ENCODE data around the gene BLVRB.
"Not testable (repeated sequence)": the region's sequence is repeated elsewhere in the genome, so short reads cannot be mapped to it uniquely, and the experiment has no call there.

BLVRB gene

DNA sequence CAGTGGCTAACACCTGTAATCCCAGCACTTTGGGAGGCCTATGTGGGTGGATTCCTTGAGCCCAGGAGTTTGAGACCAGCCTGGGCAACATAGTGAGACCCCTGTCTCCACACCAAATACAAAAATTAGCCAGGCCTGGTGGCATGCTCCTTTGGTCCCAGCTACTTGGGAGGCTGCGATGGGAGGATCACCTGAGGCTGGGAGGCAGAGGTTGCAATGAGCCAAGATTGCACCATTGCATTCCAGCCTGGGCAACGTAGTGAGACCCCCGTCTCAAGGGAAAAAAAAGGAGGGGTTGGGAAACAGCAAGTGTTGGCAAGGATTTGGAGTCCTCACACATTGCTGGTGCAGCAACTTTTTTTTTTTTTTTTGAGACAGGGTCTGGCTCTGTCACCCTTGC is 20.5 kb upstream of the BLVRB start:
- Histone ChIP-seq H3K9ac (ENCODE audit: low read depth, low read length) (no peak overlapping the region), H3K9me3 (ENCODE audit: control insufficient read depth, insufficient read depth, low read length) (no peaks in the 10 kb centered on the region), H3K4me1 (ENCODE audit: control insufficient read depth, insufficient read depth, low read length) (no peaks in the 10 kb centered on the region), H3K4me3 (ENCODE audit: low read depth, low read length) (no peak overlapping the region), H3K36me3 (ENCODE audit: control insufficient read depth, insufficient read depth, low read length) (no peaks in the 10 kb centered on the region), H3K27me3 (ENCODE audit: control insufficient read depth, insufficient read depth, low read length) (no peaks in the 10 kb centered on the region), H3K27ac (ENCODE audit: low read depth, low read length) (no peak overlapping the region)

DNA sequence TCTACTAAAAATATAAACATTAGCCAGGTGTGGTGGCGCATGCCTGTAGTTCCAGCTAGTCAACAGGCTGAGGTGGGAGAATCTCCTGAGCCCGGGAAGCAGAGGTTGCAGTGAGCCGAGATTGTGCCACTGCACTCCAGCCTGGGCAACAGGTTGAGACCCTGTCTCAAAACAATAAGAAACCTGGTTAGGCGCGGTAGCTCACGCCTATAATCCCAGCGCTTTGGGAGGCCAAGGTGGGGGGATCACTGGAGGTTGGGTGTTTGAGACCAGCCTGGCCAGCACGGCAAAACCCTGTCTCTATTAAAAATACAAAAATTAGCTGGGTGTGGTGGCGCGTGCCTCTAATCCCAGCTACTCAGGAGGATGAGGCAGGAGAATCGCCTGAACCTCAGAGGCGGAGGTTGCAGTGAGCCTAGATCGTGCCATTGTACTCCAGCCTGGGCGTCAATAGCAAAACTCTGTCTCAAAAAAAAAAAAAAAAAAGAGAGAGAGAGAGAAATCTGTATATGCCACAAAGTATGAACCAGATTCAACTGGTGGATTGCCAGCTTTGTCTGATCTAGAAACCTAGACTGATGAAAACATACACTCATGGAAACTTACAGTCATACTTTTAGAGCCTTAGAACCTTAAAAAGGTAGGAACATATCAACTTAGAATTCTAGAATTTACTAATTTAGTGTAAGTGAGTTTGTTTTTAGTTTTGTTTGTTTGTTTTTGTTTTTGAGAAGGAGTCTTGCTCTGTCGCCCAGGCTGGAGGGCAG is 10.5 kb upstream of the BLVRB start:
- H3K27ac ChIP-seq (ENCODE audit: low read depth, low read length); H3K9ac ChIP-seq (ENCODE audit: low read depth, low read length); H3K36me3 ChIP-seq (ENCODE audit: control insufficient read depth, insufficient read depth, low read length); H3K9me3 ChIP-seq (ENCODE audit: control insufficient read depth, insufficient read depth, low read length); H3K27me3 ChIP-seq (ENCODE audit: control insufficient read depth, insufficient read depth, low read length); H3K4me3 ChIP-seq (ENCODE audit: low read depth, low read length); H3K4me1 ChIP-seq (ENCODE audit: control insufficient read depth, insufficient read depth, low read length): not testable (repeated sequence)

- H3K4me1 ChIP-seq (ENCODE audit: control insufficient read depth, insufficient read depth, low read length) = no peaks in the 10 kb centered on the region
- H3K9me3 ChIP-seq (ENCODE audit: control insufficient read depth, insufficient read depth, low read length) = no peaks in the 10 kb centered on the region
- no peak overlapping the region for H3K9ac ChIP-seq (ENCODE audit: low read depth, low read length)
Measured at GRCh38 chr19:40474737-40475136, 9.2 kb upstream of the BLVRB start.

DNA sequence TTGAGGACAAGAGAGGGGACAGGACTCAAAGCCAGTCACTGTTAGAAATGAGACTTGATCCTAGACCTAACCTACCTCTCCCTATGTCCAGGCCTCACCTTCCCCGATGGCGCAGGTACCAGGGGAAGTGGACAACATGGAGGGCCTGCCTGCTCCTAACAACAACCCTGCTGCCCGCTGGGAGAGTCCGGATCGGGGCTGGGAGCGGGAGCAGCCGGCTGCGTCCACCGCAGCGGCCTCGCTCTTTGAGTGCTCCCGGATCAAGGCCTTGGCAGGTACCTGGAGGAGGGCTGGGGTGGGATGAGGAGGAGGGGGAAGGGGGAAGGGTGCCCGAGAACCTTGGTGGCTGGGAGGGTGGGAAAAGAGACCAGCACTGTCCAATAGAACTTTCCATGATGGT is 7.0 kb upstream of the BLVRB start:
- Histone ChIP-seq H3K9ac (ENCODE audit: low read depth, low read length) (no peak overlapping the region), H3K36me3 (ENCODE audit: control insufficient read depth, insufficient read depth, low read length) (no peaks in the 10 kb centered on the region), H3K27me3 (ENCODE audit: control insufficient read depth, insufficient read depth, low read length) (peaks cover 12% of the 10 kb centered on the region)

More at GRCh38 chr19:40474737-40475136, 9.2 kb upstream of the BLVRB start:
- Histone ChIP-seq H3K27ac (ENCODE audit: low read depth, low read length) (no peak overlapping the region), H3K36me3 (ENCODE audit: control insufficient read depth, insufficient read depth, low read length) (no peaks in the 10 kb centered on the region), H3K4me3 (ENCODE audit: low read depth, low read length) (no peak overlapping the region), H3K27me3 (ENCODE audit: control insufficient read depth, insufficient read depth, low read length) (no peaks in the 10 kb centered on the region)

DNA sequence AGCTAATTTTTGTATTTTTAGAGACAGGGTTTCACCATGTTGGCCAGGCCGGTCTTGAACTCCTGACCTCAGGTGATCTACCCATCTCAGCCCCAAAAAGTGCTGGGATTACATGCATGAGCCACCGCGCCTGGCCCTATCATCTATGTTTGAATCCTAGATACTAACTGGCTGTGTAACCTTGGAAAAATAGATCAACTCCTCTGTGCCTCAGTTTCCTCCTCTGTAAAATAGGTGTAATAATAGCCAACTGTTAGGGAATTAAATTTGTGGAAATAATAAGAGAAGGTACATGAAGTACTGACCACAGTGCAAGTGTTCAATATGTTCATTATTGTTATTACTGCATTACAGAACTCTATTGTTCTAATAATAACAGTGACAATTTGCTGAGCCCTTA is 5.6 kb upstream of the BLVRB start:
- H3K9me3 ChIP-seq (ENCODE audit: control insufficient read depth, insufficient read depth, low read length) = no peaks in the 10 kb centered on the region
- H3K27me3 ChIP-seq (ENCODE audit: control insufficient read depth, insufficient read depth, low read length) = peaks cover 25% of the 10 kb centered on the region
- H3K9ac ChIP-seq (ENCODE audit: low read depth, low read length) = no peak overlapping the region
- H3K36me3 ChIP-seq (ENCODE audit: control insufficient read depth, insufficient read depth, low read length) = no peaks in the 10 kb centered on the region
- H3K27ac ChIP-seq (ENCODE audit: low read depth, low read length) = no peak overlapping the region
- no peak overlapping the region for H3K4me3 ChIP-seq (ENCODE audit: low read depth, low read length)
- H3K4me1 ChIP-seq (ENCODE audit: control insufficient read depth, insufficient read depth, low read length) = 0 out of 2 replicates have a peak, but pooled peaks cover 3% of the 10 kb centered on the region

More for the DNA sequence above, 7.0 kb upstream of the BLVRB start:
- Histone ChIP-seq H3K4me3 (ENCODE audit: low read depth, low read length) (no peak overlapping the region), H3K9me3 (ENCODE audit: control insufficient read depth, insufficient read depth, low read length) (no peaks in the 10 kb centered on the region), H3K4me1 (ENCODE audit: control insufficient read depth, insufficient read depth, low read length) (no peaks in the 10 kb centered on the region), H3K27ac (ENCODE audit: low read depth, low read length) (no peak overlapping the region)

DNA sequence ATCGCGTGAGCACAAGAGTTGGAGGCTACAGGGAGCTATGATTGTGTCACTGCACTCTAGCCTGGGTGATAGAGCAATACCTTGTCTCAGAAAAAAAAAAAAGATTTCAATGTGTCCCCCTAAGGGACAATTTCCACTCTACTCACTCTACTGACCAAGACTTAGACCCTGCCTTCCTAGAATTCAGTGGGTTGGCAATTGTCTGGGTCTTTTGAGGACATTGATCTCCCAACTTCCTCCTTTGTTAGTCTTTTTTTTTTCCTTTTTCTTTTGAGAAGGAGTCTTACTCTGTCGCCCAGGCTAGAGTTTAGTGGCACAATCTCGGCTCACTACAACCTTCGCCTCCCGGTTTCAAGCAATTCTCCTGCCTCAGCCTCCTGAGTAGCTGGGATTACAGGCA is 3.5 kb upstream of the BLVRB start:
- H3K4me1 ChIP-seq (ENCODE audit: control insufficient read depth, insufficient read depth, low read length) = 0 out of 2 replicates have a peak, but pooled peaks cover 4% of the 10 kb centered on the region
- H3K9me3 ChIP-seq (ENCODE audit: control insufficient read depth, insufficient read depth, low read length) = no peaks in the 10 kb centered on the region
- no peak overlapping the region for H3K9ac ChIP-seq (ENCODE audit: low read depth, low read length)
- H3K4me3 ChIP-seq (ENCODE audit: low read depth, low read length) = no peak overlapping the region
- no peak overlapping the region for H3K27ac ChIP-seq (ENCODE audit: low read depth, low read length)
- H3K36me3 ChIP-seq (ENCODE audit: control insufficient read depth, insufficient read depth, low read length) = no peaks in the 10 kb centered on the region
- H3K27me3 ChIP-seq (ENCODE audit: control insufficient read depth, insufficient read depth, low read length) = peaks cover 27% of the 10 kb centered on the region

DNA sequence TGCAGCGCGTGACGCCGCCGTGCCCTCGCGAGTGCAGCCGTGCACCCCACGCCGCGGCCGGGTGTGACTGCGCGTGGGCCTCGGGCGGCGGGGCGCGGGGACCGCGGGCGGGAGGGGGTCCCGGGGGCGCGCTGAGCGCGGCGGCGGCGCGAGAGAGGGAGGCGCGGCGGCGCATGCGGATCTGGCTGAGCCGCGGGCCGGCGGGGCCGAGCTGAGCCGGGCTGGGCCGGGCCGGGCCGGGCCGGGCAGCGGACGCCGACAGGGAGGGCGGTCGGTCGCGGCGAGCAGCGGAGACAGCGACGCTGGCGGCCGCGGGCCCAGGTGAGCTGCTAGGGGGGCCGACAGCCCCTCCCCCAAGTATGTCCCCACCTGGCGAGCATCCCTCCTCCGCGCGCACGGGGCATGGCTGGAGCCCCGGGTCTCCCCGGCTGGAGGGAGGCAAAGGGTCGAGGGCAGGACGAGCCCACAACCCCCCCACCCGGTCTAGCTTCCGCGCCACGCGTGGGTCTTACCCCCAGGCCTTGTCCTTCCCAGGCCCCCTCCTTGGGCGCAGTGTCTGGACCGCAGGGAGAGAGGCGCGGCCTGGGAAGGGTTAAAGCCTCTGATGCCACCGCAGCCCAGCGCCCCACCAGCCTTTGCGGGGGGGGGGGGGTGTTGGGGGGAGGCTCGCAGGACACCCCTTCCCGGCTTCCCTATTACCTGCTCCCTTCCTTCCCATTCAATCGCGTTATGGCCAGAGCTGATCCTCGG is 1.6 kb upstream of the BLVRB start, which contains the start of gene SPTBN4:
Gene SPTBN4 (plus strand): TSS at position 17 of the 750 bp plus-strand sequence. CDS start 5,621 bp downstream, outside the sequence.
- no peak within 1 kb of the TSS for H3K9ac ChIP-seq (ENCODE audit: low read depth, low read length)
- 0 out of 2 replicates have a peak, but pooled peaks cover 4% of the 10 kb centered on the region for H3K4me1 ChIP-seq (ENCODE audit: control insufficient read depth, insufficient read depth, low read length)
- peak within 1 kb of the TSS; percentile 88 for H3K4me3 ChIP-seq (ENCODE audit: low read depth, low read length)
- no peaks in the 10 kb centered on the region for H3K36me3 ChIP-seq (ENCODE audit: control insufficient read depth, insufficient read depth, low read length)
- no peaks in the 10 kb centered on the region for H3K9me3 ChIP-seq (ENCODE audit: control insufficient read depth, insufficient read depth, low read length)
- peaks cover 27% of the 10 kb centered on the region for H3K27me3 ChIP-seq (ENCODE audit: control insufficient read depth, insufficient read depth, low read length)
- H3K27ac ChIP-seq (ENCODE audit: low read depth, low read length) = no peak within 1 kb of the TSS

DNA sequence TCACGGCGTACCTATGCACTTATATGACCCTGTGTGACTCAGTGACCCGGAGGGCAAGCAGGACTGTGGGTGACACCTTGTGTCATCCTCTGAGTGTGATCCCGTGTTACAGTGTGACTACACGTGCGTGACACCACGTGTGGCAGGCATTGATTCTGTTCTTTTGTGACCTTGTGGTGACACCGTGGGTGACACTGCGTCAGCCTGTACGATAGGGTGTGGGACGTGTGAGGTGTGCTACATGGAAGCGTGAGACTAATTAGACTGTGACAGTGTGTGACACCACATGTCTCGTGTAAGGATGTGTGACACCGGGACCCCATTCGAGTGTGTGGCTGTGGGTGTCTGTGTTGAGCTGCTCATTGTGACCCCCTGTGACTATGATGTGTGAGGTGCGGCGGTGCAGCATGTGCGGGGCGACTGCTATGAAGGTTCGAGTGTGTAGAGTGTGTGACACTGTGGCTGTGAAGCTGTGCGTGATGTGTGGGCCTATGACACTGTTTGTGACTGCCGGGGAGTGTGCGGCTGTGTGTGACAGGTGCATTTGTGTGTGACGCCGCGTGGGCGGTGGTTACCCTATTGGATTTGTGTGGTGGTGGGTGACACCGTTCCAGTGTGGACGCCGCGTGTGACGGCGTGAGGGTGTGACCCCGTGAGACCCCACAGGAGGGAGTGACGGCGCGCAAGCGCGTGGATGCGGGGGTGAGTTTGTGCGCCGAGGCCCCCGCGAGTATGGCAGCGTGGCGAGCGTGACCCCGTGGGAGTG is 857 bp upstream of the BLVRB start:
- H3K27ac ChIP-seq (ENCODE audit: low read depth, low read length) = no peak overlapping the region
- H3K36me3 ChIP-seq (ENCODE audit: control insufficient read depth, insufficient read depth, low read length) = no peaks in the 10 kb centered on the region
- no peak overlapping the region for H3K9ac ChIP-seq (ENCODE audit: low read depth, low read length)
- H3K4me3 ChIP-seq (ENCODE audit: low read depth, low read length) = peak overlapping the region; percentile 88
- no peaks in the 10 kb centered on the region for H3K9me3 ChIP-seq (ENCODE audit: control insufficient read depth, insufficient read depth, low read length)
- peaks cover 27% of the 10 kb centered on the region for H3K27me3 ChIP-seq (ENCODE audit: control insufficient read depth, insufficient read depth, low read length)
- H3K4me1 ChIP-seq (ENCODE audit: control insufficient read depth, insufficient read depth, low read length) = 0 out of 2 replicates have a peak, but pooled peaks cover 4% of the 10 kb centered on the region

DNA sequence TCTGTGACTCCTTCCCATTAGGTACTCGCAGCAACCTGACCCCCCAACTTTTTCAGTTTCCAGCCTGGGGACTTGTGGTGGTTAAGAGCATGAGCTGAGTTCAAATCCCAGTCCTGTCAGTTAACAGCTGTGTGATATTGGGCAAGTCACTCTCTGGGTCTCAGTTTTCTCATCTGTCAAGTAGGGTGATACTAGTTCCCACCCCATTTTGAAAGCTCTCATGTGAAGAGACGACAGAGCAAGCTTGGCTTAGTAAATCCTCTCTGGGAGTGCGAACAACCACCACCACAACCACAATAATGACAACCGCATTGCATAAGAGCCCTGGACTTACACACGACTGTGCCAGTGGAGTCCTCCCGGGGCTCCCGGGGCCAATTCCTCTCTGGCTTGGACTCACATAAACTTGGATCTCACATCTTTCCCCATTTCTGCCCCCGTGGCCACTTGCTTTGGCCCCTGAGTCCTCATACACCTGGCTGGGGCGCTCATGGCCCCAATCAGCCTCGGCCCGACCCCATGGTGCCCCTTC is 454 bp downstream of the BLVRB start:
- peak overlapping the region; percentile 88 for H3K4me3 ChIP-seq (ENCODE audit: low read depth, low read length)
- H3K27ac ChIP-seq (ENCODE audit: low read depth, low read length) = no peak overlapping the region
- 0 out of 2 replicates have a peak, but pooled peaks cover 4% of the 10 kb centered on the region for H3K4me1 ChIP-seq (ENCODE audit: control insufficient read depth, insufficient read depth, low read length)
- H3K36me3 ChIP-seq (ENCODE audit: control insufficient read depth, insufficient read depth, low read length) = no peaks in the 10 kb centered on the region
- peaks cover 27% of the 10 kb centered on the region for H3K27me3 ChIP-seq (ENCODE audit: control insufficient read depth, insufficient read depth, low read length)
- H3K9me3 ChIP-seq (ENCODE audit: control insufficient read depth, insufficient read depth, low read length) = no peaks in the 10 kb centered on the region
- H3K9ac ChIP-seq (ENCODE audit: low read depth, low read length) = 0 out of 2 replicates have a peak overlapping the region, but pooled peaks have one; percentile 58
